Breast epithelium (tissue), 3 donors: ENCODE measurements around the gene GCN1.

Source experiments
- CTCF ChIP-seq, 3 donors: fragments of 450-650 bp; IDR thresholded peaks; one replicate each; pipeline ENCODE4 v1.5.1; 2016 to 2017; ENCODE audit warnings: antibody characterized with exemption in 3 of 3, mild to moderate bottlenecking in 3 of 3, moderate library complexity in 3 of 3
- POLR2AphosphoS5 ChIP-seq, 3 donors: sonication (generic); formaldehyde crosslinking; IDR thresholded peaks; one replicate each; pipeline ENCODE4 v1.6.1; 2017; ENCODE audit warnings: antibody characterized with exemption in 3 of 3

- TF ChIP-seq CTCF (IDR thresholded peaks at IDR 0.05) = no peak
- no peak for TF ChIP-seq POLR2AphosphoS5 (IDR thresholded peaks at IDR 0.05)
Observed at GRCh38 chr12:120220838-120221575, 26.5 kb upstream of the GCN1 start.
